H1 (cell line): ENCODE results near the gene CPEB1. TPM values are rescaled to one million over a fixed set of nuclear protein-coding genes. Genes with fewer than 3 reads are reported as not detected.
"Not testable (repeated sequence)": the region's sequence is repeated elsewhere in the genome, so short reads cannot be mapped to it uniquely, and the experiment has no call there.

Experiments used
- CTCF ChIA-PET: fragments of 300-600 bp; sonication (Branson Sonifier 250); formaldehyde crosslinking; loops from one replicate; lab custom pipeline; 2021; ENCODE audit not compliant: partially characterized antibody; lab: Charles Lee
- POLR2A ChIA-PET: fragments of 300-600 bp; sonication (Branson Sonifier 250); formaldehyde crosslinking; loops from one replicate; lab custom pipeline; 2021; ENCODE audit warnings: inconsistent platforms; ENCODE audit not compliant: partially characterized antibody; lab: Charles Lee
- DNase-seq, 2 experiments: peaks; one replicate each; pipeline versions ENCODE4 v3.0.0 to v3.0.0-alpha.2; 2010 to 2022; ENCODE audit warnings: low spot score in 2 of 2, low read depth in 1 of 2, mixed read lengths in 1 of 2
- FAIRE-seq: peaks from 2 replicates; lab custom pipeline; 2011; peaks lifted over from hg19 to GRCh38; lab: Jason Lieb, UNC
- H2AFZ ChIP-seq: 2 replicates; pipeline ENCODE4 v1.8.1; 2012; ENCODE audit warnings: low read length, inconsistent platforms
- H2AK5ac ChIP-seq: 2 replicates; pipeline ENCODE4 v1.6.1; 2013; ENCODE audit warnings: low read depth, low read length
- H2BK120ac ChIP-seq: replicated peaks from 2 replicates; pipeline ENCODE3; 2013; ENCODE audit warnings: low read depth, low read length, inconsistent platforms
- H2BK12ac ChIP-seq: 2 replicates; pipeline ENCODE4 v1.6.1; 2013; ENCODE audit warnings: low read depth, low read length
- H2BK15ac ChIP-seq: 2 replicates; pipeline ENCODE4 v1.6.1; 2013; ENCODE audit warnings: low read length
- H2BK20ac ChIP-seq: 2 replicates; pipeline ENCODE4 v1.6.1; 2013; ENCODE audit warnings: low read length
- H2BK5ac ChIP-seq: 2 replicates; pipeline ENCODE4 v1.6.1; 2013; ENCODE audit warnings: low read depth, low read length
- H3K14ac ChIP-seq: 2 replicates; pipeline ENCODE4 v1.6.1; 2013; ENCODE audit warnings: inconsistent platforms; ENCODE audit not compliant: insufficient read length
- H3K18ac ChIP-seq: 2 replicates; pipeline ENCODE4 v1.6.1; 2013; ENCODE audit warnings: low read length; ENCODE audit errors: extremely low read depth
- H3K23ac ChIP-seq: 2 replicates; pipeline ENCODE4 v1.6.1; 2013; ENCODE audit warnings: inconsistent platforms; ENCODE audit not compliant: insufficient read length
- H3K23me2 ChIP-seq: 2 replicates; pipeline ENCODE4 v1.6.1; 2013; ENCODE audit warnings: low read depth, low read length
- H3K27ac ChIP-seq: 2 replicates; pipeline ENCODE4 v1.6.1; 2011; ENCODE audit warnings: low read depth, low read length, inconsistent platforms
- H3K27me3 ChIP-seq, 4 experiments: replicated peaks in 1 of 4; 1 replicate in 1 of 4; 2 replicates in 3 of 4; pipeline versions ENCODE4 v1.6.1 to v1.8.1; 2011 to 2013; ENCODE audit warnings: low read length in 3 of 4, mild to moderate bottlenecking in 3 of 4, inconsistent platforms in 2 of 4, mixed read lengths in 2 of 4, moderate library complexity in 1 of 4; ENCODE audit not compliant: control insufficient read depth in 3 of 4, insufficient read depth in 3 of 4; ENCODE audit errors: extremely low read depth in 1 of 4
- H3K36me3 ChIP-seq, 4 experiments: 2 replicates each; pipeline versions ENCODE4 v1.6.1 to v1.8.1; 2011 to 2013; ENCODE audit warnings: mild to moderate bottlenecking in 4 of 4, low read length in 3 of 4, moderate library complexity in 2 of 4, control low read depth in 1 of 4, inconsistent platforms in 1 of 4; ENCODE audit not compliant: insufficient read depth in 4 of 4, control insufficient read depth in 2 of 4
- H3K4ac ChIP-seq: replicated peaks from 2 replicates; pipeline ENCODE3; 2013; ENCODE audit warnings: low read length, low read depth, mixed read lengths, inconsistent platforms; ENCODE audit not compliant: insufficient read length
- H3K4me1 ChIP-seq, 4 experiments: replicated peaks in 1 of 4; 1 replicate in 1 of 4; 2 replicates in 3 of 4; pipeline versions ENCODE4 v1.6.1 to v1.8.1; 2011 to 2013; ENCODE audit warnings: low read length in 3 of 4, inconsistent platforms in 2 of 4, mixed read lengths in 1 of 4; ENCODE audit not compliant: insufficient read depth in 4 of 4, control insufficient read depth in 3 of 4
- H3K4me2 ChIP-seq, 2 experiments: 2 replicates each; pipeline versions ENCODE4 v1.6.1 to v1.8.1; 2011 to 2013; ENCODE audit warnings: low read depth in 2 of 2, low read length in 2 of 2, control low read depth in 1 of 2, inconsistent platforms in 1 of 2, mild to moderate bottlenecking in 1 of 2; ENCODE audit not compliant: insufficient read depth in 1 of 2
- H3K4me3 ChIP-seq, 4 experiments: fragments of 200-600, 300-600 bp in 1 of 4; sonication (generic), shearing (Covaris generic), sonication (Bioruptor Twin) in 1 of 4; 2 replicates each; pipeline versions ENCODE4 v1.5.1 to v1.8.1; 2011 to 2016; ENCODE audit warnings: low read length in 4 of 4, low read depth in 3 of 4, control low read depth in 2 of 4, inconsistent platforms in 2 of 4, mild to moderate bottlenecking in 2 of 4, mixed read lengths in 1 of 4, moderate library complexity in 1 of 4; ENCODE audit not compliant: insufficient read depth in 2 of 4; ENCODE audit errors: extremely low read depth in 1 of 4
- H3K56ac ChIP-seq: replicated peaks from 2 replicates; pipeline ENCODE3; 2013; ENCODE audit warnings: low read depth, mild to moderate bottlenecking, mixed read lengths, low read length, inconsistent platforms; ENCODE audit not compliant: insufficient read length
- H3K79me1 ChIP-seq: 2 replicates; pipeline ENCODE4 v1.6.1; 2013; ENCODE audit warnings: low read depth, low read length, control low read depth
- H3K79me2 ChIP-seq, 2 experiments: 2 replicates each; pipeline versions ENCODE4 v1.6.1 to v1.8.1; 2012 to 2013; ENCODE audit warnings: low read length in 2 of 2, mild to moderate bottlenecking in 2 of 2, inconsistent platforms in 1 of 2; ENCODE audit not compliant: insufficient read depth in 2 of 2, control insufficient read depth in 1 of 2
- H3K9ac ChIP-seq, 4 experiments: replicated peaks in 1 of 4; 1 replicate in 1 of 4; 2 replicates in 3 of 4; pipeline versions ENCODE4 v1.6.1 to v1.8.1; 2011 to 2013; ENCODE audit warnings: low read depth in 3 of 4, low read length in 3 of 4, control low read depth in 2 of 4, mild to moderate bottlenecking in 2 of 4, moderate library complexity in 2 of 4, inconsistent platforms in 1 of 4; ENCODE audit errors: extremely low read depth in 1 of 4
- H3K9me3 ChIP-seq, 2 experiments: 2 replicates each; pipeline versions ENCODE4 v1.6.1 to v1.8.1; 2012 to 2013; ENCODE audit warnings: mild to moderate bottlenecking in 2 of 2, moderate library complexity in 2 of 2, control low read depth in 1 of 2, inconsistent platforms in 1 of 2, low read depth in 1 of 2, low read length in 1 of 2, mixed read lengths in 1 of 2; ENCODE audit not compliant: insufficient read depth in 2 of 2
- H4K20me1 ChIP-seq, 2 experiments: replicated peaks in 1 of 2; 2 replicates each; pipeline versions ENCODE3 to v1.8.1; 2011 to 2013; ENCODE audit warnings: inconsistent platforms in 2 of 2, low read length in 2 of 2, mild to moderate bottlenecking in 1 of 2; ENCODE audit not compliant: insufficient read depth in 2 of 2, control insufficient read depth in 1 of 2
- H4K5ac ChIP-seq: 2 replicates; pipeline ENCODE4 v1.6.1; 2013; ENCODE audit warnings: low read length, low read depth, mixed read lengths, inconsistent platforms; ENCODE audit not compliant: insufficient read length
- H4K8ac ChIP-seq: 2 replicates; pipeline ENCODE4 v1.8.0; 2013; ENCODE audit warnings: mild to moderate bottlenecking, moderate library complexity, low read length, inconsistent platforms; ENCODE audit not compliant: insufficient read depth; ENCODE audit errors: extremely low read depth
- H4K91ac ChIP-seq: replicated peaks from 2 replicates; pipeline ENCODE3; 2013; ENCODE audit warnings: low read length, mixed read lengths, inconsistent platforms; ENCODE audit not compliant: insufficient read length
- WGBS, 2 experiments: shearing (Covaris generic) in 1 of 2; methylation state at CpG; one replicate each; pipeline versions ENCODE4 v1.1.6 to v1.1.7; 2013 to 2015; ENCODE audit warnings: low lambda C conversion rate in 2 of 2, mixed read lengths in 2 of 2, inconsistent platforms in 1 of 2, low coverage in 1 of 2, missing lambda C conversion rate in 1 of 2; ENCODE audit not compliant: insufficient replicate concordance in 2 of 2, insufficient coverage in 1 of 2, insufficient read length in 1 of 2; ENCODE audit errors: extremely low coverage in 1 of 2, missing lambda C conversion rate in 1 of 2; 5-methylcytosine and 5-hydroxymethylcytosine counted together
- polyA plus RNA-seq, 7 experiments: library from polyadenylated mRNA; depleted of rRNA in 3 of 7; stranded (reverse) in 5 of 7; unstranded in 2 of 7; fragments of >200 nt in 5 of 7; fragments of 200-250 nt in 2 of 7; gene quantifications; 1 replicate in 5 of 7; 2 replicates in 1 of 7; 4 replicates in 1 of 7; pipeline versions ENCODE4 v1.2.1 to v1.2.3, GENCODE V29; 2011 to 2013; ENCODE audit warnings: missing spikeins in 2 of 7, mixed read lengths in 2 of 7
- total RNA-seq: library from RNA; stranded (reverse); fragmentation: NEBNext Ultra II Directional; extraction: Animal tissue kit (Norgen Biotek cat#: 25700); gene quantifications from 2 replicates; pipeline ENCODE4 v1.2.1, GENCODE V29; 2021

Gene CPEB1
- total and polyA plus RNA-seq, 2 of the 8 experiments (the other 6 are each of a cell fraction or from before 2014, with no cell fraction given): 4.4 to 4.5 TPM

- H3K14ac ChIP-seq, H3K27ac ChIP-seq, H2AK5ac ChIP-seq, H3K23ac ChIP-seq, H3K4ac ChIP-seq, H2BK12ac ChIP-seq, H3K18ac ChIP-seq, H3K4me3 ChIP-seq, H3K36me3 ChIP-seq, H2BK20ac ChIP-seq, H3K56ac ChIP-seq, H2BK5ac ChIP-seq, H4K8ac ChIP-seq, H3K4me2 ChIP-seq, H3K27me3 ChIP-seq, DNase-seq, FAIRE-seq, H4K5ac ChIP-seq, H2AFZ ChIP-seq, H3K4me1 ChIP-seq, H2BK120ac ChIP-seq, H3K9ac ChIP-seq, H3K79me1 ChIP-seq, H3K9me3 ChIP-seq, H2BK15ac ChIP-seq, POLR2A ChIA-PET, H4K20me1 ChIP-seq, CTCF ChIA-PET, H3K23me2 ChIP-seq, H4K91ac ChIP-seq: not testable (repeated sequence)
- peaks cover 0 to 22% of the 10 kb centered on the region in 2 experiments; a peak in 2 of 4 replicates for H3K79me2 ChIP-seq
- WGBS, 2 experiments: 45% methylated on average over 2 of the region's 7 CpGs; no CpG with 5 or more reads in 1 of the 2 experiments
Observed at GRCh38 chr15:82502700-82503339, 144.3 kb downstream of the CPEB1 start.

DNA sequence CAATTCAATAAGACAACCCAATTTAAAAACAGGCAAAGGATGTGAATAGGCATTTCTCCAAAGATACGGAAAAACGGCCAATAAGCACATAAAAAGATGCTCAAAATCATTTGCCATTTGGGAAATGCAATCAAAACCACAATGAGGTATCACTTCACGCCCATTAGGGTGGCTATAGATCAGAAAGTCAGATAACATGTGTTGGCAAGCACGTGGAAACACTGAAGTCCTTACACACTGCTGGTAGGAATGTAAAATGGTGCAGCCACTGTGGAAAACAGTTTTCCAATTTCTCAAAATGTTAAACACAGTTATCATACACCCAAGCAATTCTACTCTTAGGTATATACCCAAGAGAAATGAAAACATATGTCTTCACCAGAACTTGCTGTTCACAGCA is 146.4 kb downstream of the CPEB1 start:
- FAIRE-seq, H3K14ac ChIP-seq, POLR2A ChIA-PET: not testable (repeated sequence)

More for the DNA sequence above, 146.4 kb downstream of the CPEB1 start:
- H2BK15ac ChIP-seq, H3K9me3 ChIP-seq, H3K79me1 ChIP-seq, H3K18ac ChIP-seq, H3K23ac ChIP-seq, H3K4me2 ChIP-seq, H4K5ac ChIP-seq, H3K4me1 ChIP-seq, H2BK120ac ChIP-seq, H3K4ac ChIP-seq, H3K4me3 ChIP-seq, DNase-seq, H2AFZ ChIP-seq, H4K20me1 ChIP-seq, H4K91ac ChIP-seq, H2BK5ac ChIP-seq, H4K8ac ChIP-seq, H3K56ac ChIP-seq, H2AK5ac ChIP-seq, H3K27ac ChIP-seq, H3K9ac ChIP-seq, H3K27me3 ChIP-seq, H2BK20ac ChIP-seq, CTCF ChIA-PET, H3K23me2 ChIP-seq, H3K36me3 ChIP-seq, H2BK12ac ChIP-seq: not testable (repeated sequence)
- whole genome bisulfite sequencing, 2 experiments: 62% methylated on average over 4 of the region's 4 CpGs; no CpG with 5 or more reads in 1 of the 2 experiments
- peaks cover 0 to 16% of the 10 kb centered on the region in 2 experiments; a peak in 2 of 4 replicates for H3K79me2 ChIP-seq
